Ishikawa (cell line): Measurements from ENCODE around the gene ALDH1B1.

Source experiments
- CEBPB ChIP-seq: IDR thresholded peaks from 2 replicates; pipeline ENCODE4 v1.6.1; 2012
- TAF1 ChIP-seq: IDR thresholded peaks from 2 replicates; pipeline ENCODE4 v1.6.1; 2012; ENCODE audit warnings: low read depth, mild to moderate bottlenecking
- TCF12 ChIP-seq: IDR thresholded peaks from 2 replicates; pipeline ENCODE4 v1.6.1; 2012; ENCODE audit warnings: low read depth
- TF ChIP-seq, protein P1 (sequence below): IDR thresholded peaks from 2 replicates; pipeline ENCODE4 v1.6.1; 2012

DNA sequence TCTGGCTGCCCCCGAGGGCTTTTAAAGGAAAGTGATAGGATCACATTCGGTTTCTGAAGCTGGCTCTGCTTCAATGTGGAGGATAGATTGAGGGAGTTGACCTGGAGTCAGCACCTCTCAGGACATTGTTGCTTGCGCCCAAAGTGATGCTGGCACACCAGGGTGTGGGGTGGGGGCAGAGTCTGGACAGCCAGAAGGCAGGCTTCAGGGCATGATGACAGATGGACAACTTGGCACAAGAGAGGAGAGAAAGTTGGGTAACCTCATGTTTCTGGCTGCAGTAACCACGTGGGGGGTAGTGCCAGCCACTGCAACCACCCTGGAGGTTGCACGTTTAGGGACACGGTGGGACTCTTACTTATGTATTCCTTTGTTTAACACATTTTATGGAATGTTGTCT is 9.5 kb downstream of the ALDH1B1 start:
- no peak for TF ChIP-seq CEBPB
- no peak for TF ChIP-seq TAF1
- TF ChIP-seq, protein P1, sequence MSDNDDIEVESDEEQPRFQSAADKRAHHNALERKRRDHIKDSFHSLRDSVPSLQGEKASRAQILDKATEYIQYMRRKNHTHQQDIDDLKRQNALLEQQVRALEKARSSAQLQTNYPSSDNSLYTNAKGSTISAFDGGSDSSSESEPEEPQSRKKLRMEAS, result no peak
- no peak for TF ChIP-seq TCF12
